GM21825 (cell line): Measurements from ENCODE around the gene AP1G1.

ENCODE experiments used
- ATAC-seq: cut with Tn5 transposase; IDR thresholded peaks from one replicate; pipeline ENCODE4 v1.9.1; 2021; ENCODE audit warnings: mild to moderate bottlenecking, moderate library complexity; ENCODE audit not compliant: unreplicated experiment

AP1G1 gene

DNA sequence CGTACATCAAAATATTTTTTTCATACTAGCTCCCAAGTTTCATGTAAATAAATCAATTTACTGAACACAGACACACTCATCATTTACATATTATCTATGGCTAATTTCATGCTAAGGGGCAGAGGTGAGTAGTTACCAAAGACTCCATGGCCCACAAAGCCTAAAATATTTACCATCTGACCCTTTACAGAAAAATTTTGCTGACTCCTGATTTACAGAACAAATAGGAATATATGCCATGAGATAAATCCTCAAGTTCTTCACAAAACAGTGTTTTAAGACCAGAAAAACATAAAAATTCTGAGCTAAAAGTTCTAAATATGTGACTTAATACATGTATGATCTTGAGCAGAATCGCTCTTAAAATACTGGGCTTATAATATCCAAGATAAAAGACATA, 47.5 kb downstream of the AP1G1 start:
- no peak for ATAC-seq

DNA sequence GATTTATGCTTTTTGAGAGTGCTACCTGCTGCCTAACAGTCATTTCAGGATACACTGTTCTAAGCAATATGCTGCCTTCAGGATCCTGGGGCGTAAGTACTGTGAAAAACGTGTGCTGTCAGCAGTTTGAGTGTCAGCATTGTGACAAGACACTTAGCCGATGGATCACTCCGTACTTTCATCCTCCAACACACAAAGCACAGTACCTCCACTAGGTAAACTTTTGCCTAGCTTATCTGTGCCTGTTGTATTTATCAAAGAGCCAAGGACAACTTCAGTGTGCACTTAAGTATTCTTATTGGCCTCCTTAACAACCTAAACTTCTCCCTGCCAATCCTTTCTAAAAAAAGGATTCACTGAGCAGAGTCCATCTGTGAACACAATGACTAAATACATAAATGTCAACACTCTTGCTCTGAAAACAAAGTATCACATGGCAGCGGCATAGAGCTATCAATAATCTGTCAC, 50.3 kb downstream of the AP1G1 start:
- no peak for ATAC-seq

DNA sequence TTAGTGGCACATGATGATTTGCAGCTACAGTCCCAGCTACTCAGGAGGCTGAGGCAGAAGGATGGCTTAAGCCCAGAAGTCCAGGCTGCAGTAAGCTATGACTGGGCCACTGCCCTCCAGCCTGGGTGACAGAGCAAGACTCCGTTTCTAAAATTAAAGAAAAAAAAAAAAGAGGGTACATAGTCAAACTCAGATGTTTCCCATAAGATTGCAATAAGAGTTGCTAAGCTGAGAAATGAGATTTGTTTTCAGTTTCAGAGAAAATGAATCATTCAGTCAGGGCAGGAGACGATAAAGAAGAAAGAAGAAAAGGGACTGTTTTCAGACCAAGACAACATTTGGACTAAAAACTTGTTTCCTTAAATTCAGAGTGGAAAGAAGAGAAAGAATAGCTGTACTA, 54.0 kb downstream of the AP1G1 start:
- no peak for ATAC-seq

DNA sequence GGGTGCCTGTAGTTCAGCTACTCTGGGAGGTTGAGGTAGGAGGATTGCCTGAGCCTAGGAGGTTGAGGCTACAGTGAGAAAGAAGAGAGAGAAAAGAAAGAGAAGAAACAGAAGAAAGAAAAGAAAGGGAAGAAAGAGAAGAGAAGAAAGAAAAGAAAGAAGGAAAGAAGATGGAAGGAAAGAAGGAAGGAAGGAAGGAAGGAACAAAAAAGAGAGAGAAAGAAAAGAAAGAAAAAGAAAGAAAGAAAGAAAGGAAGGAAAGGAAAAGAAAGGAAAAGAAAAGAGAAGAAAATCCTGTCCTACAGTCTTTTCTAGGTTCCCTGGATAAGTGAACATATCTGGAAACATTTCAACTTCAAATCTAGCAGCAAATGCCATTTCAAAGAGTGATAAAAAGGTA, 54.5 kb downstream of the AP1G1 start:
- ATAC-seq, result no peak

DNA sequence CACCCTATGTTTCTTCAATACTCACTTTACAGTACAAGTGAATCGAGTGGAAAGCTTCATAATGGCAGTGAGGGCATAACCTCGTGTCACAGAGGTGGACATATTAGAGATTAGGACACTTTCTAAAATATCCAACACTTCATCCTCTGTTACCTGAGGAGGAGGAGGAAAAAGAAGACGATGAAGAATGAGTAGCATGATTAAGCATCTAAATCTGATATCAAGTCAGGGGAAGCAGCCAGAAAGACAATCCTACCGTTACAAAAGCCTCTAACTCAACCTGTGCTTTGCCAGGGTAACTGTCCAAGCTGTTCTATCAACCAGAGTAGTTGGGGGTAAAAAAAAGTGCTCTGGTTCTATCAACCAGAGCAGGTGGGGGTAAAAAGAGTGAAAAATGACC, 60.4 kb downstream of the AP1G1 start:
- ATAC-seq, result no peak

DNA sequence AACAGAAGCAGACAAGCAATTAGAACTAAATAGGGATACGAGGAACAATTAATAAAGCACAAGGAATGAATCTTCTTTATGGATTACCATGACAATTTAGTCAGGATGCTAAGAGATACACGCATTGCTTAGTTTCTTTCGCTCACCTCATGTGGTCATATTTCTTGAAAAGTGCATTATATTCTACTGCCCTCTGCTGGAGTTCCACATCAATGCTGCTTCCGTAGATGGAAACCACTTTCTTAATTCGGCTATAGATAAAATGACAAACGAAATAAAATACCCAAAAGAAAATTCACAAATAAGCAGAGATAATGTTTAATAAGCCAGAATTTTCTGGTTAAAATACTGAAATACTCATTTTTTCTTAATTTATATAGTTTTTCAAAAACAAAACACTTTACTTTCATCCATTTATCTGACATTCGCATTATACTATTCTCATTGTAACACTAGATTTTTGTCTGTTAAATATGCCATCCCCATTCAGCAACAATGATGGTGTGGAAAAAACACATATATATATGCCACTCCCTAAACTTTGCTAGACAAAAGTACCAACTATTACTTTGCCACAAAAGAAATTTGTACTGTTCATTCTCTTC, 62.1 kb downstream of the AP1G1 start:
- no peak for ATAC-seq

DNA sequence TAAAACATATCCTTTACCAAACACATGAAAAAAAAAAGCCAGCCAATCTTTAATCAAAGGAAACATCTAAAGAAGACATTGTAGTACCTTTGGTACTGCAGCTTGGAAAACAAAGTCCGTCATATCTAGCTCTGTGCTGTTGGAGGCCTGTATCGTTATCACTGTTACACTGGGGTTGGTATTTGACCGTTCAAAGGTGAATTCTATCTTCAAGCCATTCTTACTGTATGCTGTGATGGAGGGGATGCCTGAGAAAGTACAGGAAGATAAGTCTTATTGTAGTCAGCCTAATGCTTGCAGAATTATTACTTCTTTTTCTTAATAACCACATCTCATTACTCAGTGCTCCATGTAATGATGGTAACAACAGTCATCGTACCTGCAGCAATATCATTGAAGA, 69.8 kb downstream of the AP1G1 start:
- ATAC-seq, result no peak

DNA sequence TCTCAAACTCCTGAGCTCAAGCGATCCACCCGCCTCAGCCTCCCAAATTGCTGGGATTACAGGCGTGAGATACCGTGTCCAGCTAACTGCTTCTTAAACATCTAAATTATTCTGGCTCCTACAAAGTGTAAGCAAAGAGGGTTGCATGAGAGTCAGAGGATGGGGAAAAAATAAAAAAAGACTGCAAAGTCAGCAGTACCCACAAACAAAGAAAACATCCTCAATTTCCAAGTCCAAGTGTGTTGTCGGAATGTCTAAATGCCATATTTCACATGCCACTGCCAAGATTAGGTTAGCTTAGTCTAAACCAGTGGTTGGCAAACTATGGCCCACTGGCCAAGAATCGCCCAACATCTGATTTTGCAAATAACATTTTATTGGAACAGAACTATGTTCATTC, 71.1 kb downstream of the AP1G1 start:
- no peak for ATAC-seq

DNA sequence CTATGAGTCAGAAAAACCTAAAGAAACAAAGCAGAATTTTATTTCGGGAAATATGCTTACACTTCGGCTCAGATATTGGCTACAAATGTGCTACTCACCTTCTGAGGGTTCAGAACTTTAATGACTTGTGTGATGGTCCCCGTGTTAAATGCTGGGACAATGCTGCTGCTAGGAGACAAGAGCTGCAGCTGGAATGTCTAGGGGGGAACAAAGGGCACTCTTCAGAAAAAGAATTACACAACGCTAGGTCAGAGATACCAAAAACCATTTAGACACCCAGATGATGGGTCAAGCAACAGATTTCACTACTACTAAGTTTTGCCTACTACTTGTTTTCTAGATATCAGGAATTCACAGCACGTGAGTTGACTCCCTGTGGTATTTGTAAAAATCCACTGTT, 74.1 kb downstream of the AP1G1 start:
- no peak for ATAC-seq

DNA sequence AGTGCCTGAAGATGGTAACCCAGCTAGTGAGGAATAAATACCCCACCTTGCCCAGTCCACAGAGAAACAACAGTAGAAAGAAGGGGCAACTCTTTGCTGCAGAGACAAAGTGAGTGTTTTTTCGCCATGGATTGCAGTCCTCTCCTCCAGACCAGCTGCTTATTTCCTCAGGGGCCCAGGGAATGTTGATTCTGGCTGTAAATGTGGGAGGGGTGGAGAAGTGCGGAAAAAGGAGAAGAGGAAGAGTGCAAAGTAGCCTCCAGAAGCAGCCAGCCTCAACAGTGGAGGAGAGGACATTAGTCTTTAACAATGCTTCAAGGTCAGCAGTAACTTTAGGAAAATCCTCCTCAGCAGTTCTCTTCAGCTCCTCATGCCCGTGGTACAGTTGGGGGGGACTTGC, 76.0 kb downstream of the AP1G1 start:
- no peak for ATAC-seq

DNA sequence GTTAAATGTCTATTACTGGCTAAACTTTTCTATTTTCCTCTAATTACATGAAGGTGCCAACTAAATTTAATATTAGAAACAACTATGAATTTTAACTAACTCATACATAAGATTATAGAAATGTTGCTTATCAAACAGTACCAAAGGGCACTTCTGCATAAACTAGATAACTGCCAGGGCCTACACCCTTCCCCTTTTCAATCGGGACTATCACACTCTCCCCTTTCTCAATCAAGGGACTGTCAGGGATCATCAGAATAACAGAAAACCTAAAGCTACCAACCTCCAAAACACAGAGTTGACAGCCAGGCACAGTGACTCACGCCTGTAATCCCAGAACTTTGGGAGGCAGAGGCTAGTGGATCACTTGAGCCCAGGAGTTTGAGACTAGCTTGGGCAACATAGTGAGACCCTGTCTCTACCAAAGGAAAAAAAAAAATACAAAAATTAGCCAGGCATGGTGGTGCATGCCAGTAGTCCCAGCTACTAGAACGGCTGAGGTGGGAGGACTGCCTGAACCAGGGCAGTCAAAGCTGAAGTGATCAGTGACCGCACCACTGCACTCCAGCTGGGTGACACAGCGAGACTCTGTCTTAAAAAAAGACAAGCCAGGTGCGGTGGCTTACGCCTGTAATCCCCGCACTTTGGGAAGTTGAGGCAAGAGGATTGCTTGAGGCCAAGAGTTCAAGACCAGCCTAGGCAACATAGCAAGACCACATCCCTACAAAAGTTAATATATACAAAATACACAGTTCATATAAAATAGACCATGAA, 80.9 kb downstream of the AP1G1 start:
- no peak for ATAC-seq

DNA sequence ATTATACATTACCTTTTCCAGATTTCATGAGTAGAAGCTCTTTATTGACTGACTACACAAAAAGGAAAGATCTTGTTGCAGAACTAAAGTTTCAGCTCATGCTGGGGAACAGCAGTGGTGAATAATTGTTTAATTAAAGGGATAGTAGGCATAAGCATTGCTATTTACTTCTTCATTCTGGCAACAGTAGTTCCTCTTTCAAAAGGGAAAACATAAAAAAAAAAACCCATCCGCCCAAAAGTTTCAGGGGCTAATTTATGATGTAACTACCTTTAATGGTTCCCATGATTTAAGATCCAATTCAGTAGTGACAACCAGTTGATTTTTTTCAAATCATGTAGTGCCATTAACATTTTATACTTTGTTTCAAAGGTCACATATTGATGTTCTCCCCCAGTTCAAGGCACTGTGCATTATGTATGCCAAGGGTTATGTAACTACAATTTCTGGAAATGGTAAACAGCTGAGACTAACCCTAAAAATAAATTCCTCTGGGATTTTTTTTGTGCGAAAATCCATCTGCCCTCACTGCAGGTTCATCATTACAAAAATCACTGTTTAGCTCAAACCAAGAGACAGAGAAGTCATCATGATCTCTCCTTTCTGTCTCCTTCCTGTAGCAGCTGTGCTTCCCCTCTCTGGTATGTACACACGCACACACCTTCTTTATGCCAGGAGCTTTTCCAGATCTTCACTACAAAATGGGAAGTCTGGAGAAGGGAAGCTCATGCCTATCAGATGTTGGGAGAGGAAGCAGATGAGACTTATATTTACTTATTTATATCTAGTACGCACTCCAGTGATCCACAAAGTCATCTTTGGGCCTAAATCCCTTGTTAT, 81.9 kb downstream of the AP1G1 start:
- no peak for ATAC-seq

DNA sequence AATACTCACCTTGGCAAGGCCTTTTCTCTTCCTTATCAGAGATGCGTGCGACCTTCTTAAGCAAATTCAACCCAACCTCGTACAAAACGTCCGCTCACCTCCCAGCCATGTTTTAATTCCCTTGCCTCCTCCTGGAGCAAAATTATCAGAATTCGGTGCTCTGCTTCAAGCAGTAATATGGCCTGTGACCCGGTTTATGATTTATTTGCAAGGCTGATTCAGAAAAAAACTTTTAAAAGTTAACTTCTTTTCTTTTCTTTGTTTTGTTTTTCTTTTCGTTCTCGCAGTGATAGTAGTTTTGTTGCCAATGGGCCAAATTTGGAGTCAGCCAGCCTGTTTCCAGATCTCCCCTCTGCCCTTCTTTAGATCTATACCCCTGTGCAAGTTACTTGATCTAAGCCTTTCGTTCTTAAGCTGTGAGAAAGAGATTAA, 84.3 kb downstream of the AP1G1 start, which contains the start of gene PHLPP2:
Gene PHLPP2 (minus strand): TSS at position 382 of the 432 bp plus-strand sequence. CDS start 9,906 bp downstream, outside the sequence.
- no peak for ATAC-seq

DNA sequence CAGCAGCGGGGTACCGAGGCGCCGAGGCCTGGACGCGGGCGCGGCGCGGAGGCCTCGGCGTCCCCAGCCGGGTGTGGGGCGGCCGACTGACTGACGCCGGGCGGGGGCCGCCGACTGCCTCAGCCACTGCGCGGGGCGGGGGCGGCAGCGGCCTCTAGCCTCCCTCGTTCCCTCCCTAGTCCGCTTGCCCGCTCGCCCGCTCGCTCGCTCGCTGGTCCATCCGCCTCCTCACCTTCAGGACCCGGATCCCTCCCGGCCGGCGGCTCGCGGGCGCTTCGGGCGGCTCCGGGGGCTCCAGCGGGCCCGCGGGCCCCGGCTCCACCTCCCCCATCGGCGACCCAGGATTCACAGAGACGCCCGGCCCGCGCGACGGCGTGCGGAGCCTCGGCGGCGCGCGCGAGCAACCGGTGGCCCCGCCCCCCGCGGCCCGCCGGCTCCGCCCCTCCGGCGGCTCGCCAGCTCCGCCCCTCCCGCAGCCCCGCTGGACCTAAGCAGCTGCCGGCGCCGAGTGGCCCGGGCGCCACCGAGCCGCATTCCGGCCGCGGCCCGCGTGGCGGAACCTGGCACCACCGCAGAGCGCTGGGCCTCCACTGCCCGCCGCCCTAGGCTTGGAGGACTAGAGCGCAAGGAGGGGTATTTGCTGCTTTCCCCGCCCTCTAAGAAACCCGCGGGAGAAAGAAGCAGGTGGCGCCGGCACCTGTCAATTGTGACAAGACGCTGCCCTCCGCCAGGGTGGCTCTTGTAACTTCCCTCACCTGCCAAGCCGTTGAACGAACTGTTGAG, 84.9 kb downstream of the AP1G1 start:
- peak; percentile 71 for ATAC-seq

DNA sequence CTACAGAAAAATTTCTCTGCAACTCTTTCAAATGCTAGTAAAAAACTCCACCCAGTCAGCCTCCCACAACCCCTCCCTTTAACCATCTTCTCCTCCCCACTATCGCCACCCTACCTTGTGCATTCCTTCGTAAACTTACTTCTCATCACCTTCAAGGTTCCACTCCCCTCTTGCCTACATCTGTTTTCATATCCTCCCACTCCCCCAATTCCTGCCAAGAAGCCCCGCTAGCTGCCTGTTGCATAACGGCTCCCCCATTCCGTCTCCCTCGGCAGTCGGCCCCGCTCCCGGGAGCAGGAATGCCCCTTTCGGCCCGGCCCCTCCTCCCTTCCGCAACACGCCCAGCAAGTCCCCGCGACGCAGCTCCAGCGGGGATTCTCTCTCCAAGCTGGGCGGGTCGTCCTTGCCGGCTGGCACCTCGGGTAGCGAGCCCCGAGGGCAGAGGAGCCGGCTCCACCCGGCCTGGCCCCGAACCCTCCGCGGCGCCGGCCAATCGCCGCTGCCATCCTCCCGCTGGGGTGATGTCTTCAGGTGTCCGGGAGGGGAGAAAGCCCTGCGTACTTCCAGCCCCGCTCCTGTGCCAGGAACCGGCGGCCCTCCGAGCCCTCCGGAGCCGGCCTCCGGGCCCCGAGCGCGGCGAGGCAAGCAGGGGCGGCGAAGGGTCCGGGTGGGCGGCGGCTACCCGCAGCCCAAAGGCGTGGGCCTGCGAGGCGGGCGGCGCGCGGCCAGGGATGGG, 85.7 kb downstream of the AP1G1 start:
- peak; percentile 34 for ATAC-seq

DNA sequence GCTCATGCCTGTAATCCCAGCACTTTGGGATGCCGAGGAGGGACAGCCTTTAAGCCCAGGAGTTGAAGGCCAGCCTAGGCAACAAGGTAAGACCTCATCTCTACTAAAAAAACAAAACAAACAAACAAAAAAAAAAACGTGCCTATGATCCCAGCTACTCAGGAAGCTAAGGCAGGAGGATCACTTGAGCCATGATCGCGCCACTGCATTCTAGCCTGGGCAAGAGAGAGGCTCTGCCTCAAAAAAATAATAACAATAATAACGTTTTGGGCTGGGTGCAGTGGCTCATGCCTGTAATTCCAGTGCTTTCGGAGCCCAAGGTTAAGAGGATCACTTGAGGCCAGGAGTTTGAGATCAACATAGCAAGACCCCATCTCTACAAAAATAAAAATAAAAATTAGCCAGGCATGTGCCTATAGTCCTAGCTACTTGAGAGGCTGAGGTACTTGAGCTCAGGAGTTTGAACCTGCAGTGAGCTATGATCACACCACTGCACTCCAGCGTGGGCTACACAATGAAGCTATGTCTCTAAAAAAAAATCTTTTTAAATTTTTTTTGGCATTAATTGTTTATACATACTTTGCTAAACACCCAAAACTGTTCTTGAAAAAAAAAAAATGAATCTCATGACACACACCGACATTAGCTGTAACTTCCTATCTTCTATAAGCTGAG, 87.4 kb downstream of the AP1G1 start:
- no peak for ATAC-seq

DNA sequence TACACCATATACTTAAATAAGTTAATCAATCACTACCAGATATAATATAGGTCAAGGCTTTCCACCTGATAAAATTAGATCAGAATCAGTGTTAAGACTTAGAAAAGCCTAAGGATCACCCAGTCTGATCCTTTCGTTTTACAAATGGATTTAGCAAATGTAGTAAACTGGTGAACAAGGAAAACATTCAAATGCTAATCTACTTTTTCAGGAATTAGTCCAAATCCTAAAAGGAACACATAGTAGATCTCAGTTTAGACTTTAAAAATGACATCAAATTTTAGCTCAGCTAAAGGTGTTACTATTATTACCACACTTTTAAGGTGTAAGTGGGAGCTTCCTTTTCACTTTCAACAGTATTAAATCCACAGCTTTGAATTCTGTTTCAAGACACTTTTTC, 96.1 kb downstream of the AP1G1 start:
- no peak for ATAC-seq

DNA sequence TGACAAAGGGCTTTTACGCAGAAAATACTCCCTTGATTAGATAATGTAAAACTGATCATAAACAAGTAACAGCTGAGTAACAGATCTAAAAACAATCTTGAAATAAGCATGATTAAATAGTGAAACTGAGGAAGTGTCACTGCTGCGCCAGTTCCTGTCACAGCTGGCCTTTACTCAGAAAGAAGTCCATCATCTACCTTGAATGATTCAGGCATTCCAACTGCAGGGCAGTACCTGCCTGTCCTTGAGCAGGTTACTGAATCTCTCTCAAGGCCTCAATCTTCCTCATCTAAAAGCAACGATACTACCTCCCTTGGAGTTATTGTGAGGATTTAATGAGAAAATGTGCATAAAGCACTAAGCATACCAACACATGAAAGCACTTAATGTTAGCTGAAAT, 96.8 kb downstream of the AP1G1 start:
- ATAC-seq, result no peak

DNA sequence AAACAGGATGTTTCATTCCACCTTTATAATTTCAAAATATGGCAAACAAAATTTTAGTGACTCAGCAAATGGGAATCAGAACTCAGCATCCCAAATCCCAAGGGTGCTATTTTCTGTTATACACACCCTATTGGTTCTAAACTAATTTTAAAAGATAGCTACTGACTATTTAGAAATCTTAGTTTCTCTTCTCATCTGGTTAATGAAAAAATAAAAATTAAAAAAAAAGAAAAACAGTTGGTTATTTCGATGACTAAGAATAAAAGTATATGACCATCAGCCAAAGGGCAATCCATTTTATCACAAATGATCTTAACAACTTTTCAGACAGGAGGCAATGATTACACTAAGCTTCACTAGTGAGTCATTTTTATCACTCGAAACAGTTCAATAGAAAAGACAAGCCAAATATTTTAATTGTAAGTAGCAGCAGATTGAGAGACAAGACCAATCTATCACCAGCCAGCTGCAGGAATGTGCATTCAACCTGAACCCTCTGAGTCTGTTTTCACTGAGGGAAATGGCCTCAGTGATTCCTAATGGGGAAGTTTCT, 99.3 kb downstream of the AP1G1 start:
- ATAC-seq, result no peak
